A673 (cell line): ENCODE measurements around the gene TAS2R43. TPM values are rescaled to one million over a fixed set of nuclear protein-coding genes. Genes with fewer than 3 reads are reported as not detected.
"Not testable (repeated sequence)": the region's sequence is repeated elsewhere in the genome, so short reads cannot be mapped to it uniquely, and the experiment has no call there.

Experiments used
- BruUV-seq: library from RNA; stranded (reverse); fragments of 400-500 nt; replicated peaks from 2 replicates; lab custom pipeline; 2021; lab: Mats Ljungman, UMichigan
- CTCF ChIA-PET: fragments of 300-600 bp; sonication (Branson Sonifier 250); formaldehyde crosslinking; loops from one replicate; lab custom pipeline; 2022; ENCODE audit warnings: antibody characterized with exemption; lab: Charles Lee
- POLR2A ChIA-PET: fragments of 300-600 bp; sonication (Branson Sonifier 250); formaldehyde crosslinking; loops from one replicate; lab custom pipeline; 2022; ENCODE audit warnings: antibody characterized with exemption; ENCODE audit not compliant: low non-redundant PET; lab: Charles Lee
- DNase-seq: peaks from one replicate; pipeline ENCODE4 v3.0.0-alpha.2; 2015; ENCODE audit warnings: low spot score
- H3K27ac ChIP-seq: fragments of 200-600 bp; sonication (generic); 2 replicates; pipeline ENCODE4 v1.5.1; 2016; ENCODE audit warnings: mixed run types, low read depth, mild to moderate bottlenecking, mixed read lengths, antibody characterized with exemption, low read length; ENCODE audit not compliant: poor library complexity, severe bottlenecking
- H3K27me3 ChIP-seq: fragments of 200-600 bp; sonication (generic); replicated peaks from 2 replicates; pipeline ENCODE4 v1.6.1; 2017; ENCODE audit warnings: mixed run types, low read depth, mild to moderate bottlenecking, mixed read lengths, antibody characterized with exemption, low read length; ENCODE audit not compliant: insufficient read depth, poor library complexity
- H3K36me3 ChIP-seq: fragments of 200-600 bp; sonication (generic); 2 replicates; pipeline ENCODE4 v1.6.1; 2016; ENCODE audit warnings: mixed run types, mild to moderate bottlenecking, mixed read lengths, antibody characterized with exemption, low read length; ENCODE audit not compliant: insufficient read depth, poor library complexity, severe bottlenecking
- H3K4me1 ChIP-seq: fragments of 200-600 bp; sonication (generic); 2 replicates; pipeline ENCODE4 v1.6.1; 2017; ENCODE audit warnings: mixed run types, mild to moderate bottlenecking, mixed read lengths, antibody characterized with exemption, low read length; ENCODE audit not compliant: insufficient read depth, poor library complexity, severe bottlenecking
- H3K4me3 ChIP-seq: fragments of 200-600 bp; sonication (generic); 2 replicates; pipeline ENCODE4 v1.5.1; 2016; ENCODE audit warnings: low read depth, mixed run types, mild to moderate bottlenecking, mixed read lengths, low read length; ENCODE audit not compliant: poor library complexity, severe bottlenecking
- H3K9me3 ChIP-seq: fragments of 200-600 bp; sonication (generic); 2 replicates; pipeline ENCODE4 v1.6.1; 2016; ENCODE audit warnings: mixed run types, low read depth, mild to moderate bottlenecking, mixed read lengths, antibody characterized with exemption, low read length; ENCODE audit not compliant: poor library complexity, severe bottlenecking
- EZH2 ChIP-seq: fragments of 200-600 bp; sonication (generic); IDR thresholded peaks from 2 replicates; pipeline ENCODE4 v1.6.1; 2017; ENCODE audit warnings: borderline replicate concordance, low read depth, mild to moderate bottlenecking, mixed read lengths, antibody characterized with exemption, low read length; ENCODE audit not compliant: poor library complexity, severe bottlenecking
- intact Hi-C: fragments of 100-400 bp; cut with micrococcal nuclease; formaldehyde crosslinking; loops from one replicate; pipeline ENCODE4 v1.10.0; 2022; ENCODE audit not compliant: unreplicated experiment
- total RNA-seq: library from RNA; stranded (reverse); gene quantifications from 2 replicates; pipeline ENCODE4 v1.2.3, GENCODE V29; 2021
- TF ChIP-seq, protein P1 (sequence below): fragments of 300-800, 200-600 bp; sonication (generic); conservative IDR thresholded peaks from 2 replicates; pipeline ENCODE4 v1.5.1; 2017; ENCODE audit warnings: low read depth, mild to moderate bottlenecking, antibody characterized with exemption, low read length, moderate library complexity, mixed read lengths

TAS2R43 gene
- total RNA-seq, 1 experiment from 2014 or later = 2.3 TPM

DNA sequence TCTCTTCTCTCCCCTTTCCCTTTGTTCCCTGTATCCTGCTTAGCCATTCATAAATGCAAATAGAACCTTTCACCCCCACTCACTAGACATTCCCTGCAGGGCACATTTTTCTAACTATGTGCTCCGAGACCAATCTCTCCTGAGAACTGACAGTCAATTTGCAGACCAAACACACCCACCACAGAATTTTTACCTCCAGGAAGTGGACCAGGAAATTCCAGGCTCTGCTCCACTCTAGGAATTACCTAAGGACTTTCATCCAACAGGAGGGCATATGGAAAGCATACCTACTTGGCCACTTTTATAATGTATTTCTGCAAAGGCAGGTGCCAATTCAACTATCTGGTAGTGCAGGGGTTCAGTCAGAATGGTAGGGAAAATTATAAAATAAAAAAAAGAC, 21.1 kb downstream of the TAS2R43 start:
- Histone ChIP-seq H3K9me3 (no peaks in the 10 kb centered on the region), H3K27me3 (no peaks in the 10 kb centered on the region), H3K27ac (no peak overlapping the region), H3K4me3 (no peak overlapping the region), H3K4me1 (no peaks in the 10 kb centered on the region), H3K36me3 (no peaks in the 10 kb centered on the region)
- ChIA-PET CTCF (no interaction called here), POLR2A (no interaction called here)
- TF ChIP-seq, protein P1, sequence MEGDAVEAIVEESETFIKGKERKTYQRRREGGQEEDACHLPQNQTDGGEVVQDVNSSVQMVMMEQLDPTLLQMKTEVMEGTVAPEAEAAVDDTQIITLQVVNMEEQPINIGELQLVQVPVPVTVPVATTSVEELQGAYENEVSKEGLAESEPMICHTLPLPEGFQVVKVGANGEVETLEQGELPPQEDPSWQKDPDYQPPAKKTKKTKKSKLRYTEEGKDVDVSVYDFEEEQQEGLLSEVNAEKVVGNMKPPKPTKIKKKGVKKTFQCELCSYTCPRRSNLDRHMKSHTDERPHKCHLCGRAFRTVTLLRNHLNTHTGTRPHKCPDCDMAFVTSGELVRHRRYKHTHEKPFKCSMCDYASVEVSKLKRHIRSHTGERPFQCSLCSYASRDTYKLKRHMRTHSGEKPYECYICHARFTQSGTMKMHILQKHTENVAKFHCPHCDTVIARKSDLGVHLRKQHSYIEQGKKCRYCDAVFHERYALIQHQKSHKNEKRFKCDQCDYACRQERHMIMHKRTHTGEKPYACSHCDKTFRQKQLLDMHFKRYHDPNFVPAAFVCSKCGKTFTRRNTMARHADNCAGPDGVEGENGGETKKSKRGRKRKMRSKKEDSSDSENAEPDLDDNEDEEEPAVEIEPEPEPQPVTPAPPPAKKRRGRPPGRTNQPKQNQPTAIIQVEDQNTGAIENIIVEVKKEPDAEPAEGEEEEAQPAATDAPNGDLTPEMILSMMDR = no peak
- no peak for TF ChIP-seq EZH2
- intact Hi-C loops = no loop called here
- DNase-seq = no peak
- no TSS peak for BruUV-seq

DNA sequence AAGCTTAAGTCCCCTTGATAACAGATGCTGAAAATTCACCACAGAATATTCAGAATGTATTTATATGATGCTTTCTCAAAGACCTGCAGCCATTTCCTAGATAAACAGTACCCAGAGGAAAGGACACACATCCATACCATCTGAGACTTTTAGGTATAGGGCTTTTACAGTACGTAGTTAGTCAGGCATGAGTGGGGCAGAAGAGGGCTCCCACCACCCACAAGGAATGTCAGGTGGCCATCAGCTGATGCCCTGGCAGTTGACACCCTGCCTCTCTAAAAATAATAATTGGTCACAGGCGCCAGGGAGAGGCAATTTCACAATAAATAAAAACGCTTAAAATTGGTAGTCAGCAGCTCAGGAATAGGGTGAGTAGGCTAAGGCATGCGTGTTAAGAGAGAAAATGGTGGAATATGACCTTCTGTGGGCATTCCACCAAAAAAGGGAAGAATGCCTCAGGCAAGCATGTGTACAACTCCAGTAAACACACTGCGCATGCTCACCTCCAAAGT, 22.2 kb downstream of the TAS2R43 start:
- Histone ChIP-seq H3K4me3 (no peak overlapping the region), H3K36me3 (no peaks in the 10 kb centered on the region), H3K27me3 (no peaks in the 10 kb centered on the region), H3K4me1 (no peaks in the 10 kb centered on the region), H3K27ac (no peak overlapping the region), H3K9me3 (no peaks in the 10 kb centered on the region)
- intact Hi-C loops = loop anchor here (2.0 kb wide), 1 partner anchor 31 kb away; no protein-coding TSS in a partner anchor
- TF ChIP-seq, protein P1 = no peak
- no peak for TF ChIP-seq EZH2
- no peak for DNase-seq
- BruUV-seq = no TSS peak
- ChIA-PET CTCF (no interaction called here), POLR2A (no interaction called here)

DNA sequence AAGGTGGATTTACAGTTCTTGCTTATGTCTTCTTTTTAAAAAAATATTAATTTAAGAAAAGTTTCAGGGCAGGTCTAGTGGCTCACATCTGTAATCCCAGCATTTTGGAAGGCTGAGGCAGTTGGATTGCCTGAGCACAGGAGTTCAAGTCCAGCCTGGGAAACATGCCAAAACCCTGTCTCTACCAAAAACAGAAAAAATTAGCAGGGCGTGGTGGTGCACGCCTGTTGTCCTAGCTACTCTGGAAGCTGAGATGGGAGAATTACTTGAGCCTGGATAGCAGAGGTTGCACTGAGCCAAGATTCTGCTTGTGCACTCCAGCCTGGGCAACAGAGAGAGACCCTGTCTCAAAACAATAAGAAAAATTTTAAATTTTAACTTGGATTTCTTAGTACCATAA, 24.6 kb downstream of the TAS2R43 start:
- no peak for TF ChIP-seq EZH2
- TF ChIP-seq, protein P1 = no peak
- ChIA-PET CTCF (no interaction called here), POLR2A (no interaction called here)
- no TSS peak for BruUV-seq
- Histone ChIP-seq H3K27me3 (no peaks in the 10 kb centered on the region), H3K4me1 (no peaks in the 10 kb centered on the region), H3K36me3 (no peaks in the 10 kb centered on the region), H3K9me3 (no peaks in the 10 kb centered on the region), H3K27ac (no peak overlapping the region), H3K4me3 (no peak overlapping the region)
- DNase-seq = peak; percentile 15
- intact Hi-C loops = no loop called here

DNA sequence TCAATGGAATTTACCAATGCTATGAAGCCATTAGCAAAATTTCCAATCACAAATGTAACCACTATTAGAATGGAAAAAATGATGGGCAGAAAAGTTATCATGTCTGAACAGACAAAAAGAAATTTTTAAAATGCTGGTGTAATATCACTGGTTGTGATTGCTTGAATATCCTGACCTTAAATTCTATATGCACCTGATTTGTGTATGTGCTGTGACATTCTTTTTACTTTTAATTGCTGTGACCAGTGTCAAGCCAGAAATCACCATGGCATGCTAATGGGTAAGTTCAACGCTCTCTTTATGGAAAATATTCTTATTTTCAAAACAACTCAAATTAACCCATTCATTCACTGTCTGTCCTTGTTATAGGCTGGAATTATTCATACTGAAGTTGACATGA, 29.9 kb downstream of the TAS2R43 start, which contains the start of gene TAS2R46:
TSS of gene TAS2R46 (minus strand) at position 101 of the 400 bp plus-strand sequence. CDS start at position 101, 0 bp downstream.
- CTCF ChIA-PET, H3K27ac ChIP-seq, H3K27me3 ChIP-seq, H3K36me3 ChIP-seq, H3K9me3 ChIP-seq, DNase-seq, intact Hi-C loops, POLR2A ChIA-PET, H3K4me1 ChIP-seq, H3K4me3 ChIP-seq, BruUV-seq: not testable (repeated sequence)
